ENCODE results near the gene RBKS.
"Not testable (repeated sequence)": the region's sequence is repeated elsewhere in the genome, so short reads cannot be mapped to it uniquely, and the experiment has no call there.

Gene RBKS

DNA sequence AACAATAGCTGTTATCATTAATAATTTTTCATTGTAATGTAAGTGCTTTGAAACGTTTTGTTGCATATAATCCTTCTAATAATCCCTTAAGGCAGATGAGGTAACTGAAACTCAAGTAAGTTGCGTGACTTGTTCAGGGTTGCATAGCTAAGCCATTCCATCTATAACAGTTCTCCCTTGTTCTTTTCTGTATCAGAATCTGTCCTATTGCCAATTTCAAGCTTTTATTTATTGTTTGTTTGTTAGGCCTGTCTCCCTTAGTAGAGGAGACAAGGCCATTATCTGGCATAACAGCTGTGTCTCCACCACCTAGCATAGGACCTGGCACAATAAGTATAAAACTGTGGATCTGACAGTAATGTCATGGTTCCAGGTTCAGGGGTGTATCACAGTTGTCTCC, 19.7 kb upstream of the RBKS start:
- DNase-seq (ENCODE audit: low read depth): no peak
- no peak overlapping the region for H3K4me3 ChIP-seq (ENCODE audit: low read depth, low read length)

DNA sequence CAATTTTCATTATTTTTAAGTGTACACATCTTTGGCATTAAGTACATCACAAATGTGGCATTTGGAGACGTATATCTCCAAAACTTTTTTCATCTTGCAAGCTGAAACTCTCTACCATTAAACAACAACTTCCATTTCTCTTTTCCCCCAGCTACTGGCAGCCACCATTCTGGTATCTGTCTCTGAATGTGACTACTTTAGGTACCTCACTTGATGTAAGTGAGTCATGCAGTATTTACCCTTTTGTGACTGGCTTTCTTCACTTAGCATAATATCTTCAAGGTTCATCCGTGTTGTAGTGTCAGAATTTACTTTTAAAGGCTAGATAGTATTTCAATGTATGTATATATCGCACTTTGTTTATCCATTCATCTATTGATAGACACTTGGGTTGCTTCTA, 17.4 kb upstream of the RBKS start:
- no peak overlapping the region for H3K4me3 ChIP-seq (ENCODE audit: low read depth, low read length)
- DNase-seq (ENCODE audit: low read depth): no peak

DNA sequence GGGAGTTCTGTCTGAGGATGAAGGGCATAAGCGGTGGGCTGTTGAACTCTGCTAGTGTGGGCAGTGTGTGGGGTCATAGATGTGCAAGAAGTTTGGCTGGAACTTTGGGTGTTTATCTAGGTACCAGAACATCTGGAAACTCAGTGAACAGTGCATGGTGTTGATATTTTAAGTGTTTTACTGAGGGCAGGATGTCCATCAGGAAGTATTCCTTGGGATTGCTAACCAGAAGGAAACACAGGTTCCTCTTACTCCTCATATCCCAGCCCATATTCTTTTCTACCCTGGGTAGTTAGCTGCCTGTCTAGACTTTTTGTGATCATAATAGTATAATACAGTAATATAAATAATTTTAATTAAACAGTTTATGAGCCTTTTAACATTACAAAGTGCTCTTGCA, 15.9 kb upstream of the RBKS start:
- DNase-seq (ENCODE audit: low read depth): no peak
- H3K4me3 ChIP-seq (ENCODE audit: low read depth, low read length): no peak overlapping the region

DNA sequence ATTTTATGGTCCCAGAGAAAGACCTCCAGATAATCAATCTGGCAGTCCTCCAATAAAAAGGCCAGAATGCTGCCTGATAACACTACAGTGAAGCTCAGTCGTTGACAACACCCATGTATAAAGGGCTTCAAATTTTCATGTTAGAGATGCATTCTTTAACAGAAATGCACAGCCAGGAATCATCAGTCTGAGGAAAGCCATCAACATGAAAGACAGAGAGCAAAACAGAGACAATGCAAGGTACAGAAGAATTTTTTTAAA, 14.1 kb upstream of the RBKS start:
- no peak for DNase-seq (ENCODE audit: low read depth)
- no peak overlapping the region for H3K4me3 ChIP-seq (ENCODE audit: low read depth, low read length)

DNA sequence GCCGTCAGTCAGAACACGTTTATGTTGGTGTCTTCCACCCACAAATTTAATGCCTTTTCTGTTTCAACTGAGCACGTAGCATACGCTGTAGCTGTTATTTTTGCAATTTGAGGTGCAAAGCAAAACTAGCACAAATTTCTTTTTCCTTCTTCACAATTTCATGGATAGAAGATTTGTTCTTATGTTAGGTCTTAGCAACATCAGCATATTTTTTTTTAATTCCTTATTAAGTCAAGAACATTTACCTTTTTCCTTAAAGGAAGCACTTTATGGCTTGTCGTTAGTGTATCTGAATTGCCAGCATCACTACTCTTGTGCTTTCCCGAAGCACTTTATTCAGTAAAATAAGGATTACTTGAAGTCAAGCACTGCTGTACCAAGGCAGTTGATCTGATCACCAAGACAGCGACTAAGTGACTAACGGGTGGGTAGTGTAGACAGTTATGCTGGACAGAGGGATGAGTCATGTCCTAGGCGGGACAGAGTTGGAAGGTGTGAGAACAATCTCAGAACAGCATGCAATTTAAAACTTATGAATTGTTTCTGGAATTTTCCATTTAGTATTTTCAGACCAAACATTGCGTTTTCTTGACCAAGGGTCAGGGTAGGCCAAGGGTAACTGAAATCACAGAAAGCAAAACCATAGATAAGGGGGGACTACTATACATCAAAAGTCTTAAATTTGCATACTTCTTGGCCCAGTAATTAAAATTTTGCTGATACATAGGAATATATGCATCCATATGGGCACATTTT, 13.6 kb upstream of the RBKS start:
- no peak overlapping the region for H3K4me3 ChIP-seq (ENCODE audit: low read depth, low read length)
- DNase-seq (ENCODE audit: low read depth): no peak

DNA sequence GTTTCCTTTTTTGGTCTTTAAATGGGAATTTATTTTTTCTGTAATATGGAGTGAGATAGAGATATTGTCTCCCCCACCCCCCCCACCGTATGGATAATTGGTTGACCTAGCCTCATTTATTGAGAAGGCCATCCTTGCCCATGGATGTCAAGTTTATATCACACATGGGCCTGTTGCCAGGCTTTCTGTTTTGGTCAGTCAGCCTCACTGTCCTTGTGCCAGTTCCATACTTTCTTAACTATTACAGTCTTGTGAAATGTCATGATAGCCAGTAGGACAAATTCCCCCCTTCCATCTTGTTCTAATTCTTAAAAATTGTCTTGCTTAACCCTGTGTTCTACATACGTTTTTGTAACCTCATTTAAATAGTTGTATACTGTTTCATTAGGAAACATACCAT, 12.8 kb upstream of the RBKS start:
- no peak for DNase-seq (ENCODE audit: low read depth)
- H3K4me3 ChIP-seq (ENCODE audit: low read depth, low read length): no peak overlapping the region

DNA sequence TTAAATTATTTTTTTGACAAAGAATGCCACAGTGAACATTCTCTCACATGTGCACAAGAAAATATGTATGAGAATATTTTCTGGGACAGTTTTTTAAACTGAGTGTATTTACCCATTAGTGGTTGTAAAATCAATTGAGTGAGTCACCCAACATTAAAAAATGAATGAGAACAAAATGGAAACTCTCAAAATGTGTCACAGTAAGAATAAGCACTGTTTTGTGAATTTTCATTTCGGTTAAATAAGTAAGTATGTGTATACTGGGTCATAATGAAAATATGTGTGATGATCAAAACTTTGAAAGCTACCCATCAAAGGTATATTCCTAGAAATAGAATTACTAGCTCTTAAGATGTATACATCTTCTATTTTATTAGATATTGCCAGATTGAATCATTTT, 11.9 kb upstream of the RBKS start:
- no peak for DNase-seq (ENCODE audit: low read depth)
- H3K4me3 ChIP-seq (ENCODE audit: low read depth, low read length): no peak overlapping the region

DNA sequence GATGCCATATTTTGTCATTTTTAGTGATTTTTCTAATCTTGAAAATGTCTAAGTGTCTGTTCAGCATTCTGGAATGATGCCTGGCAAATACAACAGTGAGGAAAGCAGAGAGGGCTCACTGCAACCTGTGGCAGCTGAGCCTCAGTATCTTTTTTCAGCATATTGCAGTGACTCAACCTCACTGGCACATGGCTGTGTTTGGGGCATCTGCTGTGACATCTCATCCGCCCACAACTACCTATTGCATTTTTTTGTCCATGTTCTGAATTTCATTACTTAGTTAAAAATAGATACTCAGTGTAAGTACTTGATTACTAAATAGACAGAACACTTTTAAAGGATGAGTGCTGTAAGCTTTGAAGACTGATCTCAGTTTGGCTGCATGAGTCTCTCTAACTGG, 11.0 kb upstream of the RBKS start:
- no peak for DNase-seq (ENCODE audit: low read depth)

DNA sequence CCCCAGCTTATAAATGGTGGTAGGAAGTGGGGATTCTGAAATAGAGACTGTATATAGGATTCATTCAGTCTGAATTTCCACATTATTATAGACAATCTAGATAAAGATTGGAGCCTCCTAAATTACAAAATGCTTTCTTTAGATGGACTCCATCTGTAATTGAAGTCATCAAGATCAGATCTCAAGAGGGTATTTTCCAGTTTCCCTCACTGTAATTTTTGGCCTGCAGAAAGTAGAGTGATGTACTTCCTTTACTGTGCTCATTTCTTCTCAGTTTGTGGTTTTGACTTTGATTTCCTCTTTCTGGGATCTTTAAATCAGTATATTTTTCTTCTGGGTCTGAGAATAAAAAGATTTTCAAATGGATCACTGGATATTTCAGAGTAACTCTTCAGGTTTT, 7.5 kb upstream of the RBKS start:
- no peak overlapping the region for H3K4me3 ChIP-seq (ENCODE audit: low read depth, low read length)
- DNase-seq (ENCODE audit: low read depth): no peak

More for the DNA sequence above, 11.0 kb upstream of the RBKS start:
- H3K4me3 ChIP-seq (ENCODE audit: low read depth, low read length): no peak overlapping the region

DNA sequence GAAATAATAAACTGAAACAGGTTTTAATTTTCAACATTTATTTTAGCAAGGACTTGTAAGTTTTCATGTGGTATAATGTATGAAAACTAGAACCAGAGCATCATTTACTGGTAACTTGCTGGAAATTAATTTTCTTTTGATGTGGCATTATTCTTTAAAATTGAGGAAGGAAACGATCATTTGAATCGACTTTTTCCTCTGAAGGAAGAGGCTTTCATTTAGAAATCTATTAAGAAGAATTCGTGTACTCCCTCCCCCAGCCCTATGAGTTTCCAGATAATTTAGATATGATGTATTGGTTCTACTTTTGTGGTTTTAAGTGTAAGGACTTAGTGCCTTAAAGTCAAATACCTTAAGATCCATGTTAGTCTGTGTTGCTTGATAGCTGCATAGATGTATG, 2.8 kb upstream of the RBKS start:
- DNase-seq (ENCODE audit: low read depth): no peak
- H3K4me3 ChIP-seq (ENCODE audit: low read depth, low read length): no peak overlapping the region

DNA sequence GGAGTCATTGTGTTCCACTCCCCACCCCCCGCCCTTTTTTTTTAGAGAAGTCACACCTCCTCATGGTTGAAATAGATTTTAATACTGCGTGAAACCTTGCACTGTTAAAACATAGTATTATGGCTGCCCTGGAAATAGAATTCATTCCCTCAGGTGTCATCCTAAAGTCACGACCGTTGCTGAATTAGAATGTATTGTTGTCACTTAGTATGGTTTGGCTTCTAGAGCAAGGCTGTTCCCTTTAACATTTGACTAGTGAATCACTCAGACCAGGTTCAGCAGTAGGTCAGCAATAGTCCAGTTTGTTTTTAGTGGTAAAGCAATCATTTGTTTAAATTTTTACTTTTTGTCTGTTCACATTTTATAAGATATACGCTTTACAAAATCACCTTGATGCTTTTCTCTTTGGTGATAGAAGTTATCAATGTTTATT, 1.5 kb upstream of the RBKS start:
- no peak overlapping the region for H3K4me3 ChIP-seq (ENCODE audit: low read depth, low read length)
- DNase-seq (ENCODE audit: low read depth): no peak

DNA sequence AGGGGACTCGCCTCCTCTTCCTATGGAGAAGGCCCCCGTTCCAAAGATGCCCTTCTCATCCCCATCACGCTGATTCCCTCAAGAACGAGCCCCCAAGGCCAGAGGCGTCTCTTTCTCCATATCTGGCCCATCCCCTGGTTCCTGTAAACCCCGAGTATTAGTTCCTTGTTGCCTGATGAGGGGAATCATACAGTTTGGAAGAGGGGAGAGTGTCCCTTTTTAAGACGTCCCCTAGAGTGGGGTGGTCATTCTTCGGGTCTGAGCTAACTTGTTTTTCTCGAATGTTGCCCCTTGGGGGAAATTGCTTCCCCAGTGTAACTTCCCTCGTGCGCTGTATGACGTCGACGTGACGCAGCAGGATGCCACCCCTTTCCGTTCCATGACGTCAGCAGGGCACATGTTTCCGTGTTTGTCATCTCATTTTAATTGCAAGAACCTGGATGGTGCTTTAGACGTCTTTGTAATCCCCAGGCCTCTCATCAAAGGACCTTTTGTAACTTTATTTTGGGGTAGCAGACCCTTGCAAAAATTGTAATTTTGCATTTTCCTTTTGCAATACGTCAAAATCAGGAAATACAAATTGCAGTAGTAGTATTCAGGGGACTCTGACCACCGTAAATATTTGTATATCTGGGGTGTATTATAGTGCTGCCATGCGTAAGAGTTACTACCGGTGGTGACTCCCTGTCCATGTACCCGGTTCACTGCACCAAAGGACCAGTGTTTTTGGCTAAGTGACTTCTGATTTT, 911 bp upstream of the RBKS start:
- H3K4me3 ChIP-seq (ENCODE audit: low read depth, low read length): peak overlapping the region; percentile 80
- no peak for DNase-seq (ENCODE audit: low read depth)

DNA sequence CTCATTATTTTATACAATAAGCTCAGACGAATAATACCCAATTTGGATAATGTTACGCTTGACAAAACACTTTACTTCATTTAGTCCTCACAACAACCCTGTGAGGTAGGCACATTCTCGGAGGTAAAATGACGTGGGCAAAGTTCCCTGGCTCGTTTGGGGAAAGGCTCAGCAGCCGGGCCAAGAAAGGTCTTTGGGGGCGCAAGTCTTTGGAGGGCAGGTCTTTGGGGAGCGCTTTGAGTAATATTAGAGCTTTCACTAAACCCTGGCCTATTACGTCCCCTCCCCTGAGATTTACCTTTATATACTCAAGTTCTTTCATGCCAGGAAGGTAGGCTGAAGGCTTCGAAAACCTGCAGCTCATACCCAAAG, 427 bp downstream of the RBKS start:
- peak overlapping the region; percentile 80 for H3K4me3 ChIP-seq (ENCODE audit: low read depth, low read length)
- no peak for DNase-seq (ENCODE audit: low read depth)

DNA sequence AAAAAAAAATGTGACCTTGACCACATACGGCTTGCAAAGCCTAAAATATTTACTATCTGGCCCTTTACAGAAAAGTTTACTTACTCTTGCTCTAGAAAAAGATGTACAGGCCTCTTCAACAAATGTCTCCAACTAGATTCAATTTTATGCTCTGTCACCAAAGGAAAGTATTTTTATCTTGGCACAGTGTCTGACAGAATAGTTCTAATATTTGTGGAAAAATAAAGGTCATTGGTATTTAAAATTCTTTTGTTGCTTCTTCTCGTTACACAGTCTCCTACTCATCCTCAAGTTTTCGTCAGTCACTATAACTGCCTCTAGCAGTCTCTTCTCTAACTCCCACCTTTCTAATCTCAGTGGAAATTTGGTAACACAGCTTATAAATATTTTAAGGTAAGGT, 1.4 kb downstream of the RBKS start:
- no peak overlapping the region for H3K4me3 ChIP-seq (ENCODE audit: low read depth, low read length)

DNA sequence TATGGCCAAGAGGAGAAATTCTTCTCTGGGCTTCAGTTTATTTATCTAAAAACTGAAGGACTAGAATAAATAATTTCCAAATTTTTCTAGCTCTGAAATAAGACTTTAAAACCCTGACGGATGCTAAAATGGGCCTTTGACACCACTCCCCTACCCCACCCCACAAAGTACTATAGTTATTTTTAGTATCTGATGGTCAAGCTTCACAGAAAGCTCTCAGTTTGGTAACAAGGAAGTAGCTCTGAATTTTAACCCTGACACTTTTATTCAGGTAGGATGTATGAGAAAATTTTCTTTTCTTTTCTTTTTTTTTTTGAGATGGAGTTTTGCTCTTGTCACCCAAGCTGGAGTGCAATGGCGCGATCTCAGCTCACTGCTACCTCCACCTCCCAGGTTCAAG, 2.4 kb downstream of the RBKS start:
- no peak overlapping the region for H3K4me3 ChIP-seq (ENCODE audit: low read depth, low read length)

More for the DNA sequence above, 1.4 kb downstream of the RBKS start:
- DNase-seq (ENCODE audit: low read depth): no peak

DNA sequence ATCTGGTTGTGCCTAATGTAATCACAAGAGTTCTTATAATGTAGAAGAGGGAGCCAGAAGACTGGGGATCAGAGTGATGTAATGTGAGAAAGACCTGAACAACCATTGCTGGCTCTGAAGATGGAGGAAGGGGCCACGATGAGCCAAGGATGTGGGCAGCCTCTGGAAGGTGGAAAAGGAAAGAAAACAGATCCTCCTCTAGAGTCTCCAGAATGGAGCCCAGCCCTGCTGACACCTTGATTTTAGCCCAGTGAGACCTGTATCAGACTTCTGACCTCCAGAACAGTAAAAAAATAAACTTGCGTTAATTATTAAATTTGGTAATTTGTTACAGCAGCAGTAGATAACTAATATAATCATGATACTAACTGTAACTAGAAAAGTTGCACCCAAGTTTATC, 3.1 kb downstream of the RBKS start:
- no peak overlapping the region for H3K4me3 ChIP-seq (ENCODE audit: low read depth, low read length)

More for the DNA sequence above, 2.4 kb downstream of the RBKS start:
- no peak for DNase-seq (ENCODE audit: low read depth)

DNA sequence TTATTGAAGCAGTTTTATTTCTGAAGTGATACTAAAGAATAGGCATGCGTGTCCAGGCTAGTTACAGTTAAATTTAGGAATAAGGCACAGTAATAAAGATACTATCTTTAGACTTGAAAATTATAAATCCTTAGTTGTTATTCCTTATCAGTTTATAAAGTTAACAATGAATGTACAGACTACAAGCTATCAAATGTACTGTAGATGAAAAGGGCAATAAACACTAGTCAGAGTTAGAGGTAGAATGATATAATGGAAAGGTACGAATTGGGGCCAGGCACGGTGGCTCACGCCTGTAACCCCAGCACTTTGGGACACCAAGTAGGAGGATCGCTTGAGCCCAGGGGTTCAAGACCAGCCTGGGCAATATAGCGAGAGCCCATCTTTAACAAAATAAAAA, 3.9 kb downstream of the RBKS start:
- DNase-seq (ENCODE audit: low read depth): no peak
- H3K4me3 ChIP-seq (ENCODE audit: low read depth, low read length): no peak overlapping the region

More for the DNA sequence above, 3.1 kb downstream of the RBKS start:
- DNase-seq (ENCODE audit: low read depth): no peak

DNA sequence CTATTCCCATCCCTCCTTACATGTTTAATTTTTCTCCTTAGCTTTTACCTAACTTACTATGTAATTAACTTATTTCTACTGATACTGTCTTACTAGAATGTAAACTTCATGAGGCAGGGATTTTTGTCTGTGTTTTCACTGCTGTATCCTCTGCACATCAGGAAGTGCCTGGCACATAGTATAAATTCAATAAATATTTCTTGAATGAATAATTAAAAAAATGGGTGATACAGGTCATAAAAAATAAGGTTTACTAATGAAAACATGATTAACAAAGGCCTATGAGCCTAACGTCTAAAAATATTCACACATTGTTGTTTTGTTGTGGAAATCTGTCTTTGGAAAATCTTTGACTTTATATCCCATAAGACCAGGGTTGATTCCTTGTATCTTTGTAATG, 4.5 kb downstream of the RBKS start:
- H3K4me3 ChIP-seq (ENCODE audit: low read depth, low read length): no peak overlapping the region
- no peak for DNase-seq (ENCODE audit: low read depth)

DNA sequence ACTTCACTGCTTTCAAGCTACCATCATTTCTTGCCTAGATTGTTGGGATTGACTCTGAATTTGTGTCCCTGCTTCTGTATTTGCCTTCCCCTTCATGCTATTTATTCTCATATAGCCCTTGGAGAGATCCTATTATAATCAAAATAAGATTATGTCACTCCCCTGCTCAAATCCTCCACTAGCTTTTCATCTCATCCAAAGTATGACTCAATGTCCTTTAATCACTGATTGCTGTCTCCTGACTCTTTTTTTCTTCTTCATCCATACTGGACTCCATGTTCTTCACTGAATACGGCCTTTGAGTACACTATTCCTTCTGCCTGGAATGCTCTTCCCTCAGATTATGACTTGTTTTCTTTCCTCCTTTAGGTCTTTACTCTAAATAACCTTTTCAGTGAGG, 5.0 kb downstream of the RBKS start:
- DNase-seq (ENCODE audit: low read depth): no peak
- H3K4me3 ChIP-seq (ENCODE audit: low read depth, low read length): no peak overlapping the region

DNA sequence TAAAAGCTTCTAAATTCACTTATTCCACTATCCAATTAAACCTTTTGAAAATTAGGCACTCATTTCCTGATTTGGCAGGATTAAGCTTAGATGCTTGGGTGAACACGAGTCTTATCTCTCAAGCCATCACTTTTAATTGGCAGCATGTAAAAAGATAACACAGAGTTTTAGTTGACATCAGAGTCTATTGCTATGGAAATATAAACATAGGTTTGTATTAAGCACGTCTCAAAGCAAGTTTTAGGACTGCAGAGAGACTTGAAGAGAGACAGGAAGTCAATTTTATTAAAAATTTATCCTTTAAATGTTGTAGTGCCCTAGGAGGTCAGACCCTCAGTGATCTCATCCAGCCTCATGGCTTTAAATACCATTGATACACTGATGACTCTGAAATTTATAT, 5.6 kb downstream of the RBKS start:
- no peak overlapping the region for H3K4me3 ChIP-seq (ENCODE audit: low read depth, low read length)
- DNase-seq (ENCODE audit: low read depth): no peak

DNA sequence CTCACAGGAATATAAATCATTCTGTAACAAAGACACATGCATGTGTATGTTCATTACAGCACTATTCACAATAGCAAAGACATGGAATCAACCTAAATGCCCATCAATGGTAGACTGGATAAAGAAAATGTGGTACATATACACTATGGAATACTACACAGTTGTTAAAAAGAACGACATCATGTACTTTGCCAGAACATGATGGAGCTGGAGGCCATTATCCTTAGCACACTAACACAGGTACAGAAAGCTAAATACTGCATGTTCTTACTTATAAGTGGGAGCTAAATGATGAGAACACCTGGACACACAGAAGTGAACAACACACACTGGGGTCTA, 7.6 kb downstream of the RBKS start:
- DNase-seq (ENCODE audit: low read depth); H3K4me3 ChIP-seq (ENCODE audit: low read depth, low read length): not testable (repeated sequence)
